HCT116 (cell line): ENCODE data around the gene SLC25A48. TPM values are rescaled to one million over a fixed set of nuclear protein-coding genes. Genes with fewer than 3 reads are reported as not detected.
A peak's percentile ranks its signal among the peaks of the same experiment; 100 is the strongest.

Experiments
- ATAC-seq: fragments of 200-7000 bp; cut with Tn5 transposase; 2 replicates; pipeline ENCODE4 v1.9.1; 2020; ENCODE audit warnings: mild to moderate bottlenecking, moderate library complexity
- BruUV-seq: library from RNA; stranded (reverse); fragments of 400-500 nt; replicated peaks from 2 replicates; lab custom pipeline; 2021; lab: Mats Ljungman, UMichigan
- CTCF ChIA-PET: fragments of 300-600 bp; sonication (Branson Sonifier 250); formaldehyde crosslinking; loops from one replicate; lab custom pipeline; 2021; ENCODE audit warnings: antibody characterized with exemption; lab: Charles Lee
- POLR2A ChIA-PET: fragments of 300-600, 350-600 bp; sonication (Branson Sonifier 250); formaldehyde crosslinking; loops from one replicate; lab custom pipeline; 2021; ENCODE audit warnings: antibody characterized with exemption; lab: Charles Lee
- RAD21 ChIA-PET, 2 experiments: fragments of 300-600 bp; sonication (Branson Sonifier 250); formaldehyde crosslinking; loops; one replicate each; lab custom pipeline; 2023; ENCODE audit warnings: low total read pairs in 2 of 2; ENCODE audit not compliant: uncharacterized antibody in 2 of 2, unreplicated experiment in 2 of 2, low non-redundant PET in 1 of 2; lab: Charles Lee
- DNase-seq: peaks from one replicate; pipeline ENCODE4 v3.0.0-alpha.2; 2010; ENCODE audit warnings: low read depth, low spot score
- H2AFZ ChIP-seq: fragments of 200-600 bp; shearing (Covaris generic), sonication (generic); 2 replicates; pipeline ENCODE4 v1.6.1; 2017; ENCODE audit warnings: low read depth, mixed run types, mixed read lengths, antibody characterized with exemption, low read length; ENCODE audit not compliant: poor library complexity, severe bottlenecking
- H3K27ac ChIP-seq: 2 replicates; pipeline ENCODE4 v1.5.1; 2012; ENCODE audit warnings: low read depth, low read length
- H3K27me3 ChIP-seq: fragments of 200-600 bp; sonication (generic); 2 replicates; pipeline ENCODE4 v1.6.1; 2016; ENCODE audit warnings: mixed run types, low read length, mixed read lengths; ENCODE audit not compliant: insufficient read depth
- H3K36me3 ChIP-seq, 2 experiments: fragments of 200-500 bp in 1 of 2; fragments of 200-600 bp in 1 of 2; sonication (Bioruptor generic) in 1 of 2; sonication (generic) in 1 of 2; 2 replicates each; pipeline versions ENCODE4 v1.5.1 to v1.6.1; 2014 to 2016; ENCODE audit warnings: low read length in 2 of 2, inconsistent platforms in 1 of 2, mixed read lengths in 1 of 2, mixed run types in 1 of 2; ENCODE audit not compliant: insufficient read depth in 2 of 2, control insufficient read depth in 1 of 2
- H3K4me1 ChIP-seq, 2 experiments: fragments of 200-600 bp in 1 of 2; sonication (generic) in 1 of 2; 2 replicates each; pipeline versions ENCODE4 v1.5.1 to v1.6.1; 2012 to 2017; ENCODE audit warnings: low read length in 2 of 2, inconsistent platforms in 1 of 2, mild to moderate bottlenecking in 1 of 2, mixed read lengths in 1 of 2, mixed run types in 1 of 2, moderate library complexity in 1 of 2; ENCODE audit not compliant: insufficient read depth in 2 of 2, control insufficient read depth in 1 of 2
- H3K4me2 ChIP-seq: fragments of 200-600 bp; sonication (generic); 2 replicates; pipeline ENCODE4 v1.6.1; 2017; ENCODE audit warnings: mixed run types, low read length, mixed read lengths
- H3K4me3 ChIP-seq, 2 experiments: fragments of 200-600 bp in 1 of 2; sonication (generic) in 1 of 2; replicated peaks in 1 of 2; 2 replicates each; pipeline ENCODE4 v1.5.1; 2011 to 2016; ENCODE audit warnings: low read length in 2 of 2, control low read depth in 1 of 2, low read depth in 1 of 2, mild to moderate bottlenecking in 1 of 2, mixed read lengths in 1 of 2, mixed run types in 1 of 2
- H3K79me2 ChIP-seq: fragments of 200-600 bp; sonication (generic); 2 replicates; pipeline ENCODE4 v1.6.1; 2017; ENCODE audit warnings: mild to moderate bottlenecking, mixed run types, low read length, moderate library complexity, mixed read lengths; ENCODE audit not compliant: insufficient read depth
- H3K9ac ChIP-seq: fragments of 200-600 bp; sonication (generic); 2 replicates; pipeline ENCODE4 v1.6.1; 2016; ENCODE audit warnings: low read length, mixed read lengths
- H3K9me2 ChIP-seq: fragments of 200-600 bp; sonication (generic), shearing (Covaris generic); 2 replicates; pipeline ENCODE4 v1.6.1; 2017; ENCODE audit warnings: mixed run types, mild to moderate bottlenecking, moderate library complexity; ENCODE audit not compliant: insufficient read depth
- H3K9me3 ChIP-seq, 2 experiments: fragments of 200-500 bp in 1 of 2; fragments of 200-600 bp in 1 of 2; sonication (Bioruptor generic) in 1 of 2; sonication (generic) in 1 of 2; 2 replicates each; pipeline ENCODE4 v1.6.1; 2014 to 2017; ENCODE audit warnings: low read length in 2 of 2, mixed read lengths in 2 of 2, inconsistent platforms in 1 of 2, low read depth in 1 of 2, mild to moderate bottlenecking in 1 of 2, mixed run types in 1 of 2, moderate library complexity in 1 of 2; ENCODE audit not compliant: control insufficient read depth in 1 of 2, insufficient read depth in 1 of 2
- H4K20me1 ChIP-seq: fragments of 200-600 bp; sonication (generic), shearing (Covaris generic); 2 replicates; pipeline ENCODE4 v1.6.1; 2017; ENCODE audit warnings: mixed run types, mild to moderate bottlenecking, moderate library complexity; ENCODE audit not compliant: insufficient read depth
- CBX3 ChIP-seq: IDR thresholded peaks from 2 replicates; pipeline ENCODE4 v1.6.1; 2012; ENCODE audit warnings: low read depth
- CEBPB ChIP-seq: IDR thresholded peaks from 2 replicates; pipeline ENCODE4 v1.6.1; 2012; ENCODE audit warnings: low read depth
- ELF1 ChIP-seq: IDR thresholded peaks from 2 replicates; pipeline ENCODE4 v1.6.1; 2012; ENCODE audit warnings: low read depth, borderline replicate concordance
- EZH2phosphoT487 ChIP-seq: fragments of 200-600 bp; IDR thresholded peaks from 2 replicates; pipeline ENCODE4 v1.6.1; 2018; ENCODE audit warnings: antibody characterized with exemption, borderline replicate concordance
- FOSL1 ChIP-seq: IDR thresholded peaks from 2 replicates; pipeline ENCODE4 v1.6.1; 2012; ENCODE audit warnings: low read depth
- JUND ChIP-seq: IDR thresholded peaks from 2 replicates; pipeline ENCODE4 v1.6.1; 2012
- POLR2A ChIP-seq: IDR thresholded peaks from 2 replicates; pipeline ENCODE4 v1.7.0; 2011; ENCODE audit warnings: borderline replicate concordance; ENCODE audit not compliant: insufficient read depth, insufficient read length; ENCODE audit errors: extremely low read depth
- RAD21 ChIP-seq: IDR thresholded peaks from 2 replicates; pipeline ENCODE4 v1.6.1; 2012; ENCODE audit warnings: low read depth, mild to moderate bottlenecking
- SIN3A ChIP-seq: IDR thresholded peaks from 2 replicates; pipeline ENCODE4 v1.6.1; 2012; ENCODE audit warnings: low read depth
- SP1 ChIP-seq: IDR thresholded peaks from 2 replicates; pipeline ENCODE4 v1.6.1; 2012; ENCODE audit warnings: low read depth
- SRF ChIP-seq: IDR thresholded peaks from 2 replicates; pipeline ENCODE4 v1.6.1; 2012; ENCODE audit warnings: low read depth
- YY1 ChIP-seq: IDR thresholded peaks from 2 replicates; pipeline ENCODE4 v1.6.1; 2011; ENCODE audit warnings: low read length, low read depth, moderate library complexity, mild to moderate bottlenecking; ENCODE audit not compliant: insufficient replicate concordance; ENCODE audit errors: extremely low read depth
- ZFX ChIP-seq: fragments of 450-650 bp; IDR thresholded peaks from 2 replicates; pipeline ENCODE4 v1.6.1; 2017
- intact Hi-C: fragments of 100-400 bp; cut with micrococcal nuclease; formaldehyde crosslinking; loops from 2 replicates; pipeline ENCODE4 v1.10.0; 2022
- total RNA-seq: library from RNA; stranded (reverse); gene quantifications from one replicate; pipeline ENCODE4 v1.2.1, GENCODE V29; 2021; ENCODE audit not compliant: unreplicated experiment
- TF ChIP-seq, protein P1 (sequence below): IDR thresholded peaks from 2 replicates; pipeline ENCODE4 v1.6.1; 2012
- TF ChIP-seq, protein P2 (sequence below): IDR thresholded peaks from 2 replicates; pipeline ENCODE4 v1.6.1; 2011; ENCODE audit warnings: mild to moderate bottlenecking, low read length, moderate library complexity; ENCODE audit not compliant: insufficient replicate concordance; ENCODE audit errors: extremely low read depth
- TF ChIP-seq, protein P3 (sequence below): IDR thresholded peaks from 2 replicates; pipeline ENCODE4 v1.6.1; 2012
- TF ChIP-seq, protein P4 (sequence below): IDR thresholded peaks from 2 replicates; pipeline ENCODE4 v1.6.1; 2012; ENCODE audit warnings: low read depth

The SLC25A48 gene
- total RNA-seq, 1 experiment from 2014 or later, result 2.8 TPM

DNA sequence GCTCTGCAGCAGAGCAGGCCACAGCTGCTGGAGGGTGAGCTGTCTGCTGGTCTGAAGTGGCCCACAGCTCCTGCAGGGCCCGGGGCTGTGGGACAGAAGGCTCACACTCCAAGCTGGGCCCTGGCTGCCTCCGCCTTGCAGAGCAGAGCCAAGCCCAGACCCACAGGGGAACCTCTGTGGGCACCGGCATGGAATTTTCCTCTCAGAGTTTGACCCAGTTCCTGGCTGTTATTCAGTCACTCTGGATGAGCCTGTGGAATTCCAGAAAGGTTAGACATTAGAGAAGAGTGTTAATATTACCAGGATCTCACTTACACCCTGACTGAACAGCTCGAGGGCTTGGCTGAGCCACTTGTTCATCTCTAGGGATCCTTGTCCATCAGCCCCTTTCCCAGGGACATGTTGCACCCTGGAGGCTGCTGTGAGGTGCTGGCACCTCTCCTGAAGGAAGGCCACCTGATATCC lies 43.7 kb downstream of the SLC25A48 start:
- TF ChIP-seq RAD21 (0 out of 2 replicates have a peak, but pooled peaks have one; percentile 4), FOSL1 (no peak)
- TF ChIP-seq, all 23 proteins: peak for 1
- POLR2A ChIA-PET, result no interaction called here
- no peak overlapping the region for H3K27ac ChIP-seq

DNA sequence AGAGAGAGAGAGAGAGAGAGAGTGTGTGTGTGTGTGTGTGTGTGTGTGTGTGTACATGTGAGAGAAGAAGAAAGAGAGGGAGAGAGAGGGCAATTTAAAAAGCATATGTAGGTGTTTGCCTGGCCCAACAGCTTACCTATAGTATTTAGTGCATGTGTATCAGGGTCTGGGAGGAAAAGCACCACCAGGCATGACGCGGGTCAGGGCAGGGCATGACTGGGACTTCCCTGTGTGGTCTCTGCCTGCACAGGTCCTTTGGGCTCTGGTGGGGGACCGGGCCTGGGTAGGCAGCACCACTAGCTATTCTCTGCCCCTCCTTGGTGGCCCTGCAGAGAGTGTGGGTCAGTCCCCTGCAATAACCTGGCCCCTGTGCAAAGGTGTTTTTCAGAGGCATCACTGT lies 45.1 kb downstream of the SLC25A48 start:
- H3K9me3 ChIP-seq, result no peaks in the 10 kb centered on the region
- no peak overlapping the region for H2AFZ ChIP-seq
- no TSS peak for BruUV-seq
- no peaks in the 10 kb centered on the region for H4K20me1 ChIP-seq
- no peaks in the 10 kb centered on the region for H3K79me2 ChIP-seq
- intact Hi-C loops, result no loop called here
- CTCF ChIA-PET, result no interaction called here
- H3K36me3 ChIP-seq, result no peaks in the 10 kb centered on the region
- H3K9ac ChIP-seq, result no peak overlapping the region
- no peaks in the 10 kb centered on the region; the same call in 1 of the 2 replicates for H3K27me3 ChIP-seq
- RAD21 ChIA-PET, result no interaction called here
- no peak overlapping the region for H3K4me3 ChIP-seq
- no peak overlapping the region for H3K27ac ChIP-seq
- H3K4me2 ChIP-seq, result no peak overlapping the region
- no peak for DNase-seq
- POLR2A ChIA-PET, result no interaction called here
- no peak for ATAC-seq
- H3K9me2 ChIP-seq, result no peaks in the 10 kb centered on the region
- peaks cover 16% of the 10 kb centered on the region in 2 experiments; a peak in 3 of 4 replicates for H3K4me1 ChIP-seq
- TF ChIP-seq CBX3, result no peak
- no peak for TF ChIP-seq YY1
- TF ChIP-seq, protein P1, sequence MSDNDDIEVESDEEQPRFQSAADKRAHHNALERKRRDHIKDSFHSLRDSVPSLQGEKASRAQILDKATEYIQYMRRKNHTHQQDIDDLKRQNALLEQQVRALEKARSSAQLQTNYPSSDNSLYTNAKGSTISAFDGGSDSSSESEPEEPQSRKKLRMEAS, result no peak
- TF ChIP-seq SP1, result no peak
- TF ChIP-seq, protein P2, sequence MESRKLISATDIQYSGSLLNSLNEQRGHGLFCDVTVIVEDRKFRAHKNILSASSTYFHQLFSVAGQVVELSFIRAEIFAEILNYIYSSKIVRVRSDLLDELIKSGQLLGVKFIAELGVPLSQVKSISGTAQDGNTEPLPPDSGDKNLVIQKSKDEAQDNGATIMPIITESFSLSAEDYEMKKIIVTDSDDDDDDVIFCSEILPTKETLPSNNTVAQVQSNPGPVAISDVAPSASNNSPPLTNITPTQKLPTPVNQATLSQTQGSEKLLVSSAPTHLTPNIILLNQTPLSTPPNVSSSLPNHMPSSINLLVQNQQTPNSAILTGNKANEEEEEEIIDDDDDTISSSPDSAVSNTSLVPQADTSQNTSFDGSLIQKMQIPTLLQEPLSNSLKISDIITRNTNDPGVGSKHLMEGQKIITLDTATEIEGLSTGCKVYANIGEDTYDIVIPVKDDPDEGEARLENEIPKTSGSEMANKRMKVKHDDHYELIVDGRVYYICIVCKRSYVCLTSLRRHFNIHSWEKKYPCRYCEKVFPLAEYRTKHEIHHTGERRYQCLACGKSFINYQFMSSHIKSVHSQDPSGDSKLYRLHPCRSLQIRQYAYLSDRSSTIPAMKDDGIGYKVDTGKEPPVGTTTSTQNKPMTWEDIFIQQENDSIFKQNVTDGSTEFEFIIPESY, result no peak
- no peak for TF ChIP-seq POLR2A
- TF ChIP-seq, protein P3, sequence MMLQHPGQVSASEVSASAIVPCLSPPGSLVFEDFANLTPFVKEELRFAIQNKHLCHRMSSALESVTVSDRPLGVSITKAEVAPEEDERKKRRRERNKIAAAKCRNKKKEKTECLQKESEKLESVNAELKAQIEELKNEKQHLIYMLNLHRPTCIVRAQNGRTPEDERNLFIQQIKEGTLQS, result no peak
- no peak for TF ChIP-seq JUND
- TF ChIP-seq EZH2phosphoT487, result no peak
- no peak for TF ChIP-seq ZFX
- no peak for TF ChIP-seq FOSL1
- no peak for TF ChIP-seq SRF
- TF ChIP-seq CEBPB, result no peak
- TF ChIP-seq SIN3A, result no peak
- TF ChIP-seq, protein P4, sequence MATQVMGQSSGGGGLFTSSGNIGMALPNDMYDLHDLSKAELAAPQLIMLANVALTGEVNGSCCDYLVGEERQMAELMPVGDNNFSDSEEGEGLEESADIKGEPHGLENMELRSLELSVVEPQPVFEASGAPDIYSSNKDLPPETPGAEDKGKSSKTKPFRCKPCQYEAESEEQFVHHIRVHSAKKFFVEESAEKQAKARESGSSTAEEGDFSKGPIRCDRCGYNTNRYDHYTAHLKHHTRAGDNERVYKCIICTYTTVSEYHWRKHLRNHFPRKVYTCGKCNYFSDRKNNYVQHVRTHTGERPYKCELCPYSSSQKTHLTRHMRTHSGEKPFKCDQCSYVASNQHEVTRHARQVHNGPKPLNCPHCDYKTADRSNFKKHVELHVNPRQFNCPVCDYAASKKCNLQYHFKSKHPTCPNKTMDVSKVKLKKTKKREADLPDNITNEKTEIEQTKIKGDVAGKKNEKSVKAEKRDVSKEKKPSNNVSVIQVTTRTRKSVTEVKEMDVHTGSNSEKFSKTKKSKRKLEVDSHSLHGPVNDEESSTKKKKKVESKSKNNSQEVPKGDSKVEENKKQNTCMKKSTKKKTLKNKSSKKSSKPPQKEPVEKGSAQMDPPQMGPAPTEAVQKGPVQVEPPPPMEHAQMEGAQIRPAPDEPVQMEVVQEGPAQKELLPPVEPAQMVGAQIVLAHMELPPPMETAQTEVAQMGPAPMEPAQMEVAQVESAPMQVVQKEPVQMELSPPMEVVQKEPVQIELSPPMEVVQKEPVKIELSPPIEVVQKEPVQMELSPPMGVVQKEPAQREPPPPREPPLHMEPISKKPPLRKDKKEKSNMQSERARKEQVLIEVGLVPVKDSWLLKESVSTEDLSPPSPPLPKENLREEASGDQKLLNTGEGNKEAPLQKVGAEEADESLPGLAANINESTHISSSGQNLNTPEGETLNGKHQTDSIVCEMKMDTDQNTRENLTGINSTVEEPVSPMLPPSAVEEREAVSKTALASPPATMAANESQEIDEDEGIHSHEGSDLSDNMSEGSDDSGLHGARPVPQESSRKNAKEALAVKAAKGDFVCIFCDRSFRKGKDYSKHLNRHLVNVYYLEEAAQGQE, result no peak
- no peak for TF ChIP-seq ELF1

More for the DNA sequence above, 43.7 kb downstream of the SLC25A48 start:
- Histone ChIP-seq H3K79me2 (no peaks in the 10 kb centered on the region), H3K4me3 (no peak overlapping the region), H3K4me2 (no peak overlapping the region), H3K27me3 (no peaks in the 10 kb centered on the region; the same call in 1 of the 2 replicates), H3K36me3 (no peaks in the 10 kb centered on the region), H3K4me1 (peaks cover 16% of the 10 kb centered on the region in 2 experiments; a peak in 3 of 4 replicates), H3K9me3 (no peaks in the 10 kb centered on the region), H3K9ac (no peak overlapping the region), H4K20me1 (no peaks in the 10 kb centered on the region), H3K9me2 (no peaks in the 10 kb centered on the region), H2AFZ (no peak overlapping the region)
- intact Hi-C loops, result no loop called here
- BruUV-seq, result no TSS peak
- ATAC-seq, result no peak
- RAD21 ChIA-PET, result no interaction called here
- CTCF ChIA-PET, result no interaction called here
- DNase-seq, result no peak
